Loucy (cell line): ENCODE data around the gene FAXDC2.

Experiments
- CTCF ChIP-seq: fragments of 200-600 bp; sonication (generic); conservative IDR thresholded peaks from 2 replicates; pipeline ENCODE4 v1.5.1; 2014; ENCODE audit warnings: mild to moderate bottlenecking, antibody characterized with exemption, low read length
- EZH2phosphoT487 ChIP-seq: fragments of 200-600 bp; IDR thresholded peaks from 2 replicates; pipeline ENCODE4 v1.6.1; 2018; ENCODE audit warnings: antibody characterized with exemption, mild to moderate bottlenecking, moderate library complexity, borderline replicate concordance

GRCh38 chr5:154794525-154795234, 55.7 kb downstream of the FAXDC2 start:
- TF ChIP-seq CTCF (no peak), EZH2phosphoT487 (no peak)
